Sigmoid colon (tissue), 7 donors: ENCODE measurements around the gene KCNAB2. TPM values are rescaled to one million over a fixed set of nuclear protein-coding genes. Genes with fewer than 3 reads are reported as not detected.

Experiments
- DNase-seq: peaks from one replicate; pipeline ENCODE4 v3.0.0-alpha.2; 2019
- H3K27ac ChIP-seq, 4 donors: fragments of 200-600 bp; sonication (generic); one replicate each; pipeline ENCODE4 v1.5.1; 2016 to 2019; ENCODE audit warnings: mild to moderate bottlenecking in 1 of 4
- H3K27me3 ChIP-seq, 3 donors: fragments of 200-600 bp; sonication (generic); one replicate each; pipeline ENCODE4 v1.5.1; 2019; ENCODE audit warnings: mild to moderate bottlenecking in 1 of 3
- H3K36me3 ChIP-seq, 4 donors: fragments of 200-600 bp; sonication (generic); one replicate each; pipeline ENCODE4 v1.5.1; 2016 to 2019
- H3K4me1 ChIP-seq, 4 donors: fragments of 200-600 bp; sonication (generic); one replicate each; pipeline ENCODE4 v1.5.1; 2017 to 2019
- H3K4me3 ChIP-seq, 4 donors: fragments of 200-600 bp; sonication (generic); one replicate each; pipeline ENCODE4 v1.5.1; 2017 to 2019; ENCODE audit warnings: mild to moderate bottlenecking in 2 of 4, moderate library complexity in 1 of 4
- H3K9me3 ChIP-seq, 4 donors: fragments of 200-600 bp in 3 of 4; sonication (generic) in 3 of 4; one replicate each; pipeline versions ENCODE4 v1.5.1 to v1.6.1; 2013 to 2019
- EP300 ChIP-seq, 4 donors: sonication (generic); formaldehyde crosslinking; IDR thresholded peaks; one replicate each; pipeline ENCODE4 v1.6.1; 2017; ENCODE audit warnings: antibody characterized with exemption in 4 of 4
- POLR2A ChIP-seq, 2 donors: fragments of 450-650 bp; IDR thresholded peaks; one replicate each; pipeline ENCODE4 v1.6.1; 2016; ENCODE audit warnings: antibody characterized with exemption in 2 of 2, mild to moderate bottlenecking in 2 of 2, moderate library complexity in 2 of 2
- POLR2AphosphoS5 ChIP-seq, 4 donors: sonication (generic); formaldehyde crosslinking; IDR thresholded peaks; one replicate each; pipeline ENCODE4 v1.6.1; 2017; ENCODE audit warnings: antibody characterized with exemption in 4 of 4
- WGBS, 2 donors: extraction: QIAGEN DNeasy Blood & Tissue Kit; methylation state at CpG; one replicate each; pipeline ENCODE4 v1.1.7; 2013; 5-methylcytosine and 5-hydroxymethylcytosine counted together
- intact Hi-C: fragments of 100-400 bp; cut with DNase I; formaldehyde crosslinking; loops from one replicate; pipeline ENCODE4 v1.15.1; 2023
- polyA plus RNA-seq, 3 donors: library from polyadenylated mRNA; stranded (reverse); fragments of 200-250 nt; gene quantifications; one replicate each; pipeline ENCODE4 v1.2.3, GENCODE V29; 2013
- total RNA-seq, 4 donors: library from RNA; depleted of rRNA; stranded (reverse); fragments of >200 nt; gene quantifications; one replicate each; pipeline ENCODE4 v1.1.0, GENCODE V29; 2016
- TF ChIP-seq, protein P1 (sequence below), 4 experiments: fragments of 450-650 bp in 3 of 4; fragments of 200-600 bp in 1 of 4; IDR thresholded peaks; one replicate each; pipeline ENCODE4 v1.5.1; 2016 to 2019; ENCODE audit warnings: antibody characterized with exemption in 4 of 4, mild to moderate bottlenecking in 3 of 4, moderate library complexity in 2 of 4
- donor health status: healthy with polysubstance abuse.
- donor health status: Bipolar disorder and iron deficiency.
- donor health status: healthy.

The KCNAB2 gene
- total and polyA plus RNA-seq, 7 donors, result 3.0 to 23.5 (median 7.7) TPM

DNA sequence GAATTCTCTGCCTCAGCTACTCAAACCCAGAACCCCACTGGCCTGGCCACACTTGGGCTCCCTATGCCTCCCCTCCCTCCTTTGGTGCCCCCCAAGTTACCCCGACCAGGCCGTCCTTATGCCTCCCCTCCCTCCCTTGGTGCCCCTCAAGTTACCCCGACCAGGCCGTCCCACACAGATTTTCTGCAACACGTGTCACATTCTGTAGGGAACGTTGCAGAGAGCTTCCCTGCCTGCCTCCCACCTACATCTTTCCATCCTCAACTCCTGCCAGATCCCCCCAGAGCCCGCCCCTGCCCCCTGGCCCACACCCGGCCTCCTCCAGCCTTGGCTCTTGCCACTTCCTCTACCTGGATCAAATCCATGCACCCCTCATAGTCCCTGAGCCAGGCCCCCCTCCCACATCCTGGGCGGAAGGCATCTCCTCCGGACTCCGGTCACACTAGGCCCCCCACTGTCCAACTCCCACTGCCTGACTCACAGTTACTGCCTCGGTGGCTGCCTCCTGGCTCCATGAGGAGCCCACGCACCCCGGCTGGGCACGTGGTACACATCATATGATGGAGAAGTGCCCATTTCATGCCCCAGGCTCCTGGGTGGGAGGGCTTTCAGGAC is 41.2 kb downstream of the KCNAB2 start:
- no peak for DNase-seq
- whole genome bisulfite sequencing, 2 donors, result 80 to 90% methylated on average over 15 of the region's 15 CpGs
- H3K27ac ChIP-seq, result no peak overlapping the region
- TF ChIP-seq, protein P1, sequence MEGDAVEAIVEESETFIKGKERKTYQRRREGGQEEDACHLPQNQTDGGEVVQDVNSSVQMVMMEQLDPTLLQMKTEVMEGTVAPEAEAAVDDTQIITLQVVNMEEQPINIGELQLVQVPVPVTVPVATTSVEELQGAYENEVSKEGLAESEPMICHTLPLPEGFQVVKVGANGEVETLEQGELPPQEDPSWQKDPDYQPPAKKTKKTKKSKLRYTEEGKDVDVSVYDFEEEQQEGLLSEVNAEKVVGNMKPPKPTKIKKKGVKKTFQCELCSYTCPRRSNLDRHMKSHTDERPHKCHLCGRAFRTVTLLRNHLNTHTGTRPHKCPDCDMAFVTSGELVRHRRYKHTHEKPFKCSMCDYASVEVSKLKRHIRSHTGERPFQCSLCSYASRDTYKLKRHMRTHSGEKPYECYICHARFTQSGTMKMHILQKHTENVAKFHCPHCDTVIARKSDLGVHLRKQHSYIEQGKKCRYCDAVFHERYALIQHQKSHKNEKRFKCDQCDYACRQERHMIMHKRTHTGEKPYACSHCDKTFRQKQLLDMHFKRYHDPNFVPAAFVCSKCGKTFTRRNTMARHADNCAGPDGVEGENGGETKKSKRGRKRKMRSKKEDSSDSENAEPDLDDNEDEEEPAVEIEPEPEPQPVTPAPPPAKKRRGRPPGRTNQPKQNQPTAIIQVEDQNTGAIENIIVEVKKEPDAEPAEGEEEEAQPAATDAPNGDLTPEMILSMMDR (IDR thresholded peaks at IDR 0.05), result no peak
- no peak for TF ChIP-seq POLR2AphosphoS5 (IDR thresholded peaks at IDR 0.05)
- TF ChIP-seq EP300 (IDR thresholded peaks at IDR 0.05), result no peak
- no peak for TF ChIP-seq POLR2A (IDR thresholded peaks at IDR 0.05)
- H3K36me3 ChIP-seq, result no peaks in the 10 kb centered on the region
- intact Hi-C loops, result no loop called here
- H3K9me3 ChIP-seq, result no peaks in the 10 kb centered on the region
- peaks cover 0 to 20% (median 17%) of the 10 kb centered on the region in 4 donors for H3K4me1 ChIP-seq
- no peak overlapping the region for H3K4me3 ChIP-seq
- H3K27me3 ChIP-seq, result no peaks in the 10 kb centered on the region

GRCh38 chr1:6087377-6087772 is 41.7 kb downstream of the KCNAB2 start:
- no peaks in the 10 kb centered on the region for H3K27me3 ChIP-seq
- H3K27ac ChIP-seq, result no peak overlapping the region
- TF ChIP-seq POLR2AphosphoS5 (IDR thresholded peaks at IDR 0.05), result no peak
- no peak for TF ChIP-seq EP300 (IDR thresholded peaks at IDR 0.05)
- no peak for TF ChIP-seq POLR2A (IDR thresholded peaks at IDR 0.05)
- TF ChIP-seq, protein P1 (IDR thresholded peaks at IDR 0.05), result no peak
- no peaks in the 10 kb centered on the region for H3K36me3 ChIP-seq
- H3K9me3 ChIP-seq, result no peaks in the 10 kb centered on the region
- peaks cover 0 to 15% (median 13%) of the 10 kb centered on the region in 4 donors for H3K4me1 ChIP-seq
- no peak for DNase-seq
- no peak overlapping the region for H3K4me3 ChIP-seq
- intact Hi-C loops, result no loop called here
- WGBS, 2 donors, result 79 to 90% methylated on average over 14 of the region's 14 CpGs

DNA sequence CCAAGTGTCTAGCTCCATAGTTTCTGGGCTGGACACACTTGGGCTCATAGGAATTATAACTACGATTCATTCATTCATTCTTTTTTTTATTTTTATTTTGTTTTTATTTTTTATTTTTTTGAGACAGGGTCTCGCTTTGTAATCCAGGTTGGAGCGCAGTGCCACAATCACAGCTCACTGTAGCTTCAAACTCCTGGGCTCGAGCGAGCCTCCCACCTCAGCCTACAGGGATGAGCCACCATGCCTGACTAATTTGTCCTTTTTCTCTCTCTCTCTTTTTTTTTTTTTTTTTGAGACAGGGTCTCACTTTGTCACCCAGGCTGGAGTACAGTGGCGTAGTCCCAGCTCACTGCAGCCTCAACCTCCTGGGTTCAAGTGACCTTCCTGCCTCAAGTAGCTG is 42.3 kb downstream of the KCNAB2 start:
- DNase-seq, result no peak
- 95 to 96% methylated on average over 6 of the region's 6 CpGs for WGBS, 2 donors
- no peaks in the 10 kb centered on the region for H3K9me3 ChIP-seq
- no peak overlapping the region for H3K27ac ChIP-seq
- H3K27me3 ChIP-seq, result no peaks in the 10 kb centered on the region
- no peaks in the 10 kb centered on the region for H3K36me3 ChIP-seq
- intact Hi-C loops, result no loop called here
- no peak overlapping the region for H3K4me3 ChIP-seq
- TF ChIP-seq EP300 (IDR thresholded peaks at IDR 0.05) (no peak), POLR2A (IDR thresholded peaks at IDR 0.05) (no peak), POLR2AphosphoS5 (IDR thresholded peaks at IDR 0.05) (no peak)
- TF ChIP-seq, protein P1 (IDR thresholded peaks at IDR 0.05), result no peak
- H3K4me1 ChIP-seq, result peaks cover 0 to 9% (median 7%) of the 10 kb centered on the region in 4 donors

GRCh38 chr1:6088956-6089355 is 43.3 kb downstream of the KCNAB2 start:
- Histone ChIP-seq H3K4me1 (no peaks in the 10 kb centered on the region), H3K27ac (no peak overlapping the region), H3K36me3 (no peaks in the 10 kb centered on the region), H3K4me3 (no peak overlapping the region), H3K27me3 (no peaks in the 10 kb centered on the region), H3K9me3 (no peaks in the 10 kb centered on the region)
- intact Hi-C loops, result no loop called here
- TF ChIP-seq POLR2AphosphoS5 (IDR thresholded peaks at IDR 0.05) (no peak), EP300 (IDR thresholded peaks at IDR 0.05) (no peak), POLR2A (IDR thresholded peaks at IDR 0.05) (no peak)
- TF ChIP-seq, protein P1 (IDR thresholded peaks at IDR 0.05), result no peak
- DNase-seq, result no peak
- 69 to 81% methylated on average over 19 of the region's 19 CpGs for WGBS, 2 donors

DNA sequence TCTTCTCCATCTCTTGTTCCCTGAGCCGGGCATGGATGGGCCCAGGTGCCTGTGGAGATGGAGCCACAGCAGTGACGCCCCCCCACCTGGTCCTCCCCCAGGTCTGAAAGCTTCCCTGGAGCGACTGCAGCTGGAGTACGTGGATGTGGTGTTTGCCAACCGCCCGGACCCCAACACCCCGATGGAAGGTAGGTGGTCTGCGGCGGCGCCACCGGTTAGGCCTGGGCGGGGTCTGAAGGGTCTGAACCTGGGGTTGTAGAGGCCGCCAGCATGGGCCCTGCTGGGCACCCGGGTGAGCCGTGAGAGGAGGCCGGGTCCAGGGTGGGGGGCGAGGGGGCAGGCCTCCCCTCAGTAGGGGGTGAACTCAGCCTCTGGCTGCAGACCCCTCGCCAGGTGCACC is 44.6 kb downstream of the KCNAB2 start:
- H3K9me3 ChIP-seq, result no peaks in the 10 kb centered on the region
- H3K27ac ChIP-seq, result no peak overlapping the region
- no peaks in the 10 kb centered on the region for H3K4me1 ChIP-seq
- intact Hi-C loops, result no loop called here
- no peak for DNase-seq
- TF ChIP-seq, protein P1 (IDR thresholded peaks at IDR 0.05), result no peak
- TF ChIP-seq POLR2A (IDR thresholded peaks at IDR 0.05), result no peak
- TF ChIP-seq EP300 (IDR thresholded peaks at IDR 0.05), result no peak
- no peak for TF ChIP-seq POLR2AphosphoS5 (IDR thresholded peaks at IDR 0.05)
- H3K36me3 ChIP-seq, result no peaks in the 10 kb centered on the region
- 80 to 91% methylated on average over 18 of the region's 18 CpGs for WGBS, 2 donors
- no peak overlapping the region for H3K4me3 ChIP-seq
- no peaks in the 10 kb centered on the region for H3K27me3 ChIP-seq
